IPS DF 4.7 (cell line): ENCODE results near the gene CDY1B.
"Not testable (repeated sequence)": the region's sequence is repeated elsewhere in the genome, so short reads cannot be mapped to it uniquely, and the experiment has no call there.

Experiments used
- DNase-seq: peaks from one replicate; pipeline ENCODE4 v3.0.0-alpha.2; 2013; ENCODE audit warnings: low spot score; ENCODE audit errors: extremely low read depth

Gene CDY1B

GRCh38 chrY:24047919-24048318 lies at the start of gene CDY1B:
CDY1B (minus strand) TSS chrY:24048019; CDS start chrY:24047688, 331 bp downstream.
- DNase-seq, result not testable (repeated sequence)

DNA sequence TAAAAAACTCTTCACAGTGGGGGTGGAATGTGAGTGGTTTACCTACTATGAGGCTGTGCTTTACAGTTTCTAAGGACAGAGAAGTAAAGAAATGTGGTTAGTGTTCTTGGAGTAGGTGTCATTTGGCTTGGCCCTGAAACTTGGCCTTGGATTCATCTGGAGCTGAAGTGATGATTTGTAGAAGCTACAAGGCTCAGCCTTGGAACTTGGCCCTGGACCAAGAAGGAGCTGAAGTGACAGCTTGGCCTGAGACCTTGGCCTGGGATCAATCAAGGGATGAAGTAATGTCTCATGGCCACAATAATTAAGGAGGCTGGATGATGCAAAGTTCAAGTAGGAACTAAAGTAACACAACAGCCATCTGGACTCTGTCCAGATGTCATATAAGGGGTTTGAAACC lies 1.7 kb upstream of the CDY1B start:
- not testable (repeated sequence) for DNase-seq

DNA sequence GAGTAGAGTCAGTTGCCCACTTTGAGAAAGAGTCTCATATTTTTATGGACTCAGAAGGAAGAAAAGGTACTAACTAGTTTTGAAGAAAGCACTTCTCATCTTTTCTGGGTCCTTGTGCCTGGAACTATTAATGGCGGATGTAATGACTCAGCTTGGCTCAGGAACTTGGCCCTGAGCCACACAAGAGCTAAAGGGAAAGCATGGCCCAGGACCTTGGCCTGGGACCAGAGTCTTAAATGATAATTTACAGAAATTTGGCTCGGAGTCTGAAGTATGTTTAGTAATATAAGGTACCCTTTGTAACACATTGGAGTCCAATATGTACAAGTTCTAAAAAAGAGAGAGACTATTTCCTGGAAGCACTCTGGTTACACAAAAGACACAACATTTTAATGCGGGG lies 4.6 kb downstream of the CDY1B start:
- not testable (repeated sequence) for DNase-seq

DNA sequence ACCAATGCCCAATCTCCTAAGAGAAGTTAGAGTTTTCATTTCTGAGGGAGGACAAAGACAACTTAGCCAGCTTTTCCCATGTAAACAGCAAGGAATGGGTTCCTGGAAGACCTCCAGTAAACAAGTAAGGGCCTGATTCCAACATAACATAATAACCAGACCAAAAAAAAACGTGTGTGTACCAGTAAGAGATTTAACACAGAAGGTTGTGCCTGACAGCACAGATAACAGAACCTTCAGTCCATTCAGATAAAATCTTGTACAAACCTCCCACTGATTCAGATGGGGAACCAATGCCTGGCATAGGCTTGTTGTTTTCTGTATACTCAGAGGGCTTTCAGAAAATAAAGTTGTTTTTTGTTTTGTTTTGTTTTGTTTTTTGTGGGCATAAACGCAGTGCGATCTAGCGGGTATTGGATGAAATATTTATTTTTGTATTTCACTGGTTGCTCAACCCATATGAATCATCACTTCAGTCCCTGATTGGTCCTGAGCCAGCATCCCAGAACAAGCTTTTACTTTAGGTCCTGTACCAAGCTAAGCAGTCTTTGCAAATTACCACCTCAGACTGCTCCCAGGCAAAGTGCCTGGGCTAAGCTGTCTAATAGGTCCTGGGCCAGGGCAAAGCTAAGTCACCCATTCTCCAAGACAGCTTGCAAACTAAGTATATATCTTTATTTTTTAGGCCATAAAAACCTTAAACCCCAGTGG lies 8.7 kb downstream of the CDY1B start:
- DNase-seq, result not testable (repeated sequence)

- not testable (repeated sequence) for DNase-seq
Observed at GRCh38 chrY:24026212-24027103, 21.4 kb downstream of the CDY1B start.
